ENCODE measurements around the gene AHCYL2.

The AHCYL2 gene

DNA sequence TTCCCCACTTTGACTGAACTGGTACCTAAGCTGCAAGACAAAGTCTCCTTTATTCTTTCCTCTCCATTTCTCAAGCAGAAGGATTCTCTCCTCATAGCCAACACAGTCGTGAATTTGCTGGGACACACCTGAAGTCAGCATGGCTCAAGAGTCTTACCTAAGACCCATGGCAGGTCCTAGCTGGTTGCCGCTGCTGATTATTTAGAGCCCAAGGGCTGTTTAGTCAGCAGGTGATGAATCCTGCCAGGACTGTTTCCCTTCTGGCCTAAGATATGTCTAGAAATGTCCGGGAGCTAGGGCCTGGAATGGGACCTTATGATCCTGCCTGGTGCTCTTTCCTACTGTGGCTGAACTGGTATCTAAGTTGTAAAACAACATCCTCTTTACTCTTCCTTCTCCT, 82.8 kb downstream of the AHCYL2 start:
- Mint-ChIP-seq H3K9me3 (peaks cover 5% of the 10 kb centered on the region), H3K27ac (no peak overlapping the region), H3K4me1 (peaks cover 4% of the 10 kb centered on the region), H3K36me3 (peaks cover 35% of the 10 kb centered on the region), H3K4me3 (no peak overlapping the region), H3K27me3 (no peaks in the 10 kb centered on the region)
- ATAC-seq (ENCODE audit: low read depth) (no peak), DNase-seq (ENCODE audit: low spot score in 2 of 2) (no peak)

DNA sequence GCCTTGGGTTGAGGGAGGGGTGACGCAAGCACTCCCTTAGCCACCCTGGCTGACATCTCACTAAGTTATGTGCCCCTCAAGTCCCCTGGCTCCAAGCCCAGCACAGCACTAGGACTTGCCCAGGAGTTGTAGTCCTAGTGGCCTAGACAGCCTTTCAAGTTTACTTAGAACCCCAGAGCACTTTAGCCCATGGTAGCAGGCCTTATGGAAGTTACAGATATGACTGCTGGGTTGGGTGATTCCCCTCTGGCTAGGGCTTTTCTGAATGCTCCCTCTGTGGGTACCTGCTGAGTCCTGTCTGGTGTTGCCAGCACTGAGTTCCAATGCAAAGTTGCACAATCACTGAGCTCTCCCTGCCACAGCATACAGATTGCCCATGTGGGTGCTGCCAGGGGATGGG, 83.2 kb downstream of the AHCYL2 start:
- DNase-seq (ENCODE audit: low spot score in 2 of 2) (no peak), ATAC-seq (ENCODE audit: low read depth) (no peak)
- Mint-ChIP-seq H3K4me3 (no peak overlapping the region), H3K9me3 (peaks cover 5% of the 10 kb centered on the region), H3K27me3 (no peaks in the 10 kb centered on the region), H3K36me3 (peaks cover 35% of the 10 kb centered on the region), H3K4me1 (peaks cover 4% of the 10 kb centered on the region), H3K27ac (no peak overlapping the region)

DNA sequence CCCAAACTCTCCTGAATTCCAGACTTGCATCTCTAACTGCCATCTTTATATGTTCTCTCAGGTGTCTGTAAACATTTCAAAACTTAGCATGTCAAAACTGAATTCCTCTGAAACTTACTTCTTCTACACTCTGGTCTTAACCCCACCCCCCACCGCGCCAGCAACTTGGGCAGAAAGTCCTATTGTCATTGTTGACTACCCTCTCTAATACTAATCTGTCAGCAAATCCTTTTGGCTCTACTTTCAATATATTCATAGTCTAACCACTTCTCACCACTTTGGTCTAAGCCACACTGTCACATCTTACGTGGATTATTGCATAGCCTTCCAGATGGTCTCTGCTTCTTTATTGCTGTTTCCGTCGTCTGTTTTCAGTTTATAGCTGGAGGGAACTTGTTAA, 86.6 kb downstream of the AHCYL2 start:
- H3K27me3 Mint-ChIP-seq, result no peaks in the 10 kb centered on the region
- no peak overlapping the region for H3K27ac Mint-ChIP-seq
- ATAC-seq (ENCODE audit: low read depth) (no peak), DNase-seq (ENCODE audit: low spot score in 2 of 2) (no peak)
- H3K36me3 Mint-ChIP-seq, result peaks cover 22% of the 10 kb centered on the region
- no peaks in the 10 kb centered on the region for H3K9me3 Mint-ChIP-seq
- H3K4me3 Mint-ChIP-seq, result no peak overlapping the region
- H3K4me1 Mint-ChIP-seq, result no peaks in the 10 kb centered on the region

DNA sequence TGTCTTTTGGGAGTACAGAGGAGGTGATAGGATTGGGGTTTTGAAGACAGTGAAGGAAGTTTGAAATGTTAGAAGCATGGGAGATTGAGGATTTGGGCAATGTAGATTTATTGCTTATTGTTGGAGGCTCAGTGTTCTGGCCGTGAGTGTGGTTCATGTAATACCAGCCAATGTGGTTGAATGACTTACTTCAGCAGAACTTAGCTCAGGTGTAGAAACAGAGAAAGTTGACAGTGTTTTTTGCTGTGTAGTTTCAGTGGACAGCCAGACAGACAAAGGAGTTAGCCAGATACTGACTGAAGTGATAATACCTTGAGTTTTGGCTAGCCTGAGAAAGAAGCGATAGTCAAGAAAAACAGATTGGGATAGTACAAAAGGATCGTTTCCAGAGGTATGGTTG, 88.5 kb downstream of the AHCYL2 start:
- Mint-ChIP-seq H3K4me3 (no peak overlapping the region), H3K27me3 (no peaks in the 10 kb centered on the region), H3K36me3 (peaks cover 22% of the 10 kb centered on the region), H3K4me1 (no peaks in the 10 kb centered on the region), H3K9me3 (no peaks in the 10 kb centered on the region), H3K27ac (no peak overlapping the region)
- DNase-seq (ENCODE audit: low spot score in 2 of 2), result no peak
- no peak for ATAC-seq (ENCODE audit: low read depth)

DNA sequence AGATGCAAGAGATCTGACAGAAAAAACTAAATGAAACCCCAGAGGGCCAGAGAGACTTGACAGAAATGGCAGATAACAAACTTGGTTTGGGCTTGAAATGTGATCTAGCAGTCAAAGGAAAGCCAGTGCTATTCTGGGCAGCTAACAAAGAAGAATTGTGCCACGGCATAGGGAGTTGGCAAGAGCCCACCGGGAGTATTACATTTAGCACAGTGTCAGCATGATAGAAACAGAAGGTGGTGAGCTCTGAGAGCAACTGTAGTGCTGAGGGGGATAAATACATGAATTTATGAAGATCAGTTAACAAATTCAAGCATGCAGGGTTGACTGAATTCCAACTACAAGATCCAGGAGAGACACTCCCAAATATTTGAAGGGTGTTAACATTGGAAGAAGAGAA, 91.1 kb downstream of the AHCYL2 start:
- no peak overlapping the region for H3K27ac Mint-ChIP-seq
- H3K4me3 Mint-ChIP-seq, result no peak overlapping the region
- H3K9me3 Mint-ChIP-seq, result no peaks in the 10 kb centered on the region
- H3K4me1 Mint-ChIP-seq, result peaks cover 3% of the 10 kb centered on the region
- no peaks in the 10 kb centered on the region for H3K27me3 Mint-ChIP-seq
- H3K36me3 Mint-ChIP-seq, result peaks cover 12% of the 10 kb centered on the region
- no peak for DNase-seq (ENCODE audit: low spot score in 2 of 2)
- ATAC-seq (ENCODE audit: low read depth), result no peak

DNA sequence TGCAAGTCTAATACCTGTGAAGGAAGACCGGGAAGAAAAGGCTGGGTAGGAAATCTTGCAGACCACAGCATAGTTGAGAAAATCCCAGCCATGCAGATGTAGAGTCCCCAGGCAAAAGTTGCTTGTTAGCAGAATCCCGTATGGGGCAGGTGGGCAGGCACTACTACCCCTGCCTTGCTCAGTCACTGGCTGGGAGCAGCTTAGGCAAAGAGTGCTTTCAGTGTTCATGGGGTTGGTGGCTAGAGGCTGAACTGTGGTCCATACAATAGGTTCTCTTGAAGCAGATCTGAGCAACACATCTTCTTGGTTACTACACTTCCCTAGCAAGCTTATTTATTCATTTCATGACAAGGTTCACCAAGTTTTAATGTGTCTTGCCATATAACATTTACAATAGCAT, 92.6 kb downstream of the AHCYL2 start:
- no peak overlapping the region for H3K27ac Mint-ChIP-seq
- H3K4me3 Mint-ChIP-seq, result no peak overlapping the region
- no peak for ATAC-seq (ENCODE audit: low read depth)
- no peak for DNase-seq (ENCODE audit: low spot score in 2 of 2)
- peaks cover 8% of the 10 kb centered on the region for H3K36me3 Mint-ChIP-seq
- no peaks in the 10 kb centered on the region for H3K9me3 Mint-ChIP-seq
- peaks cover 5% of the 10 kb centered on the region for H3K4me1 Mint-ChIP-seq
- H3K27me3 Mint-ChIP-seq, result no peaks in the 10 kb centered on the region

DNA sequence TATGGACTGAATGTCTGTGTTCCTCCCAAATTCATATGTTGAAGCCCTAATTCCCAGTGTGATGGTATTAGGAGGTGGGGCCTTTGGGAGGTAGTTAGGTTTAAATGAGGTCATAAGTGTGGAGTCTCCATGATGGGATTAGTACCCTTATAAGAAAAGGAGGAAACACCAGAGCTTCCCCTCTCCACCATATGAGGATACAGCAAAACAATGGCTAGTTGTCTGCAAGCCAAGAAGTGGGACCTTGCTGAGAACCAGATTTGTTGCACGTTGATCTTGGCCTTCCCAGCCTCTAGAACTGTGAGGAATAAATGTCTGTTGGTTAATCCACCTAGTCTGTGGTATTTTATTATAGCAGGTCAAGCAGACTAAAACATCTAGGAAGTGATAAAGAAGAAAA, 102.2 kb downstream of the AHCYL2 start:
- H3K36me3 Mint-ChIP-seq, result peaks cover 24% of the 10 kb centered on the region
- H3K27ac Mint-ChIP-seq, result no peak overlapping the region
- peaks cover 2% of the 10 kb centered on the region for H3K4me1 Mint-ChIP-seq
- ATAC-seq (ENCODE audit: low read depth), result no peak
- H3K4me3 Mint-ChIP-seq, result no peak overlapping the region
- peaks cover 2% of the 10 kb centered on the region for H3K9me3 Mint-ChIP-seq
- no peaks in the 10 kb centered on the region for H3K27me3 Mint-ChIP-seq
- no peak for DNase-seq (ENCODE audit: low spot score in 2 of 2)

DNA sequence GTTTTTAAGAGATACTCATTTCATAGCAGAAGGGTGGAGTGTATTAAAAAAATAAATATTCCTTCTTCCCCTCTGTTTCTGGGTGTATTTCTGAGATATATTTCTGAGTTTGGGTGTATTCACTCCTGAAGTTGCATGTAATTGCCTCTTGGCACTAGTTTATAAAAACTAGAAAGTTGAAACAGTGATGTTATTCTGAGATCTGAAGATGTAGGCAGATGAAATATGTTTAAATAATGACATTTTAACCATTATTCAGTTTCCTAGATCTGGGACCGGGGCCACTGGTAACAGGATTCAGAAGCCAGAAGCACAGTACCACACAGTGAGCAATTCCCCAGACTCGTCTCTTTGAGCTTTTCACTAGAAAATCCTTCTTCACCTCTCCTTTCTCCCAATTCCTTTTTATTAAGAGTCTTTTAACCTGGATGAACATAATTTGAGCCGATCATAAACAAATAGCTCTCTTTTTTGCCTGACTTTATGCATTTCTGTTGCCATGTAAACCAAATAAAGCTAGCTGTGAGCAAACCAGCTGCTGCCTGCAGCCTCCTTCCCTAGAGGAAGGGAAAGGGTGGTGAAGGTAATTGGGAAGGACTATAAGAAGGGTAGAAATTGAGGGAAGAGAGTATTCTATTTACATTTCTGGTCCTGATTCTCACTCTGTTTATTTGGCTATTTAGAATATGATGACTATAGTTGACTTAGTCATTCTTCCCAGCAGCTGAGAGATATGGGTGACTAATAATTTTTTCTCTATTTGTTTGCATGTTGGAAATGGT, 107.6 kb downstream of the AHCYL2 start:
- no peak overlapping the region for H3K27ac Mint-ChIP-seq
- DNase-seq (ENCODE audit: low spot score in 2 of 2), result no peak
- no peak overlapping the region for H3K4me3 Mint-ChIP-seq
- peaks cover 4% of the 10 kb centered on the region for H3K36me3 Mint-ChIP-seq
- no peaks in the 10 kb centered on the region for H3K27me3 Mint-ChIP-seq
- H3K4me1 Mint-ChIP-seq, result no peaks in the 10 kb centered on the region
- no peaks in the 10 kb centered on the region for H3K9me3 Mint-ChIP-seq
- no peak for ATAC-seq (ENCODE audit: low read depth)

DNA sequence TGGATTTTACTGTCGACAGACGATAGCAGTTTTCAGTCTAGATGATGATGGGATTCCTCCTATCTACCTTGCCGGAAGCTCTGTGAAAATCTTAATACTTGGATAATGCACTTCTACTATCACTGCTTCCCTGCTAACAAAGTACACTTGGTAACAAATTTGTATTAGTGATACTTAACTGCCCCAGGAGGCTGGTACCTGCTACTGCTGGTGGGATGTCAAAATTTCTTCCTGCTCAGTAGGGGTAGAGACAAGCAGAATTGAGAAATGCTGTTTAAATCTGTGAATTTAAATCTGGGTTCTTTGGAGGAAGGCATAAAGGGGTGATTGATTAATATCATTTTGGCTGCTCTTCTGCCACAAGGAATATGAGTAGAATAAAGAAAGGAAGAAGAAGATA, 109.6 kb downstream of the AHCYL2 start:
- no peak for DNase-seq (ENCODE audit: low spot score in 2 of 2)
- H3K4me3 Mint-ChIP-seq, result no peak overlapping the region
- H3K9me3 Mint-ChIP-seq, result no peaks in the 10 kb centered on the region

DNA sequence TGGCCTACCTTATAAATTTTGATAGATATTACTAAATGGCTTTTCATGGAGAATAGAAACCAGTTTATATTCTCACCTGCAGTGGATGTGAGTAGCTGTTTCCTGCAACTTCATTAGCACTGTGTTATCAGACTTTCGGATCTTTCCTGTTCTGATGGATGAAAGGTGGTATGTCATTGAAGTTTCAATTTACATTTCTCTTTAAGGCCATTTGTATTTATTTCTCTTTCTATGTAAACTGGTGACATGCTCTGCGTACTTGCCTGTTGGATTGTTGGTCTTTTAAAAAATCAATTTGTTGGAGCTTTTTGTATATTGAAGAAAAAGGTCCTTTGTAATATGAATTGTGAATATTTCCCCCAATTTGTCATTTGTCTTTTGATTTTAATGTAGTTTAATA, 113.6 kb downstream of the AHCYL2 start:
- DNase-seq (ENCODE audit: low spot score in 2 of 2) (no peak), ATAC-seq (ENCODE audit: low read depth) (no peak)
- no peak overlapping the region for H3K27ac Mint-ChIP-seq
- H3K9me3 Mint-ChIP-seq, result no peaks in the 10 kb centered on the region
- no peak overlapping the region for H3K4me3 Mint-ChIP-seq
- H3K4me1 Mint-ChIP-seq, result no peaks in the 10 kb centered on the region
- H3K36me3 Mint-ChIP-seq, result peaks cover 6% of the 10 kb centered on the region
- H3K27me3 Mint-ChIP-seq, result no peaks in the 10 kb centered on the region

More for the DNA sequence above, 109.6 kb downstream of the AHCYL2 start:
- Mint-ChIP-seq H3K4me1 (no peaks in the 10 kb centered on the region), H3K27me3 (no peaks in the 10 kb centered on the region), H3K27ac (no peak overlapping the region), H3K36me3 (peaks cover 6% of the 10 kb centered on the region)
- ATAC-seq (ENCODE audit: low read depth), result no peak

DNA sequence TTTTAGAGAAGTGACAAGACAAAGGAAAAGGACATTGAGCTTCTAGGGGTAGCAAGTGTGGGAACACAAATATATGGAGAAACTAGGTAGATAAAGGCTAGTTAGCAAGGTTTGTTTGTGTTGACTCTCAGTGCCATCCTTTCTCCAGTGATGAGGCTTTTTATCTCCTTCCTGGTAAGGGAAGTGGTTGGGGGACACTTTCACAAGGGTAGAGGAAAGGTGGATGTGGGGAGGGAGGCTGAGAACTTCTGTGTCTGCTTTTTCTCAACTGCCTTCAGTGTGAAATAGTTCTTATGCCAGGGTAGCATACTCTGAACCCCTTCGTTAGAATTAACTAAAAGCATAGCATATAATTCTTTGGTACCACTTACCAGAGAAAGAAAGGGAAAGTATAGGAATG, 116.4 kb downstream of the AHCYL2 start:
- H3K27ac Mint-ChIP-seq, result peak overlapping the region; percentile 9
- peaks cover 7% of the 10 kb centered on the region for H3K36me3 Mint-ChIP-seq
- no peak overlapping the region for H3K4me3 Mint-ChIP-seq
- H3K27me3 Mint-ChIP-seq, result no peaks in the 10 kb centered on the region
- H3K4me1 Mint-ChIP-seq, result peaks cover 6% of the 10 kb centered on the region
- ATAC-seq (ENCODE audit: low read depth), result no peak
- H3K9me3 Mint-ChIP-seq, result no peaks in the 10 kb centered on the region
- DNase-seq (ENCODE audit: low spot score in 2 of 2), result no peak

DNA sequence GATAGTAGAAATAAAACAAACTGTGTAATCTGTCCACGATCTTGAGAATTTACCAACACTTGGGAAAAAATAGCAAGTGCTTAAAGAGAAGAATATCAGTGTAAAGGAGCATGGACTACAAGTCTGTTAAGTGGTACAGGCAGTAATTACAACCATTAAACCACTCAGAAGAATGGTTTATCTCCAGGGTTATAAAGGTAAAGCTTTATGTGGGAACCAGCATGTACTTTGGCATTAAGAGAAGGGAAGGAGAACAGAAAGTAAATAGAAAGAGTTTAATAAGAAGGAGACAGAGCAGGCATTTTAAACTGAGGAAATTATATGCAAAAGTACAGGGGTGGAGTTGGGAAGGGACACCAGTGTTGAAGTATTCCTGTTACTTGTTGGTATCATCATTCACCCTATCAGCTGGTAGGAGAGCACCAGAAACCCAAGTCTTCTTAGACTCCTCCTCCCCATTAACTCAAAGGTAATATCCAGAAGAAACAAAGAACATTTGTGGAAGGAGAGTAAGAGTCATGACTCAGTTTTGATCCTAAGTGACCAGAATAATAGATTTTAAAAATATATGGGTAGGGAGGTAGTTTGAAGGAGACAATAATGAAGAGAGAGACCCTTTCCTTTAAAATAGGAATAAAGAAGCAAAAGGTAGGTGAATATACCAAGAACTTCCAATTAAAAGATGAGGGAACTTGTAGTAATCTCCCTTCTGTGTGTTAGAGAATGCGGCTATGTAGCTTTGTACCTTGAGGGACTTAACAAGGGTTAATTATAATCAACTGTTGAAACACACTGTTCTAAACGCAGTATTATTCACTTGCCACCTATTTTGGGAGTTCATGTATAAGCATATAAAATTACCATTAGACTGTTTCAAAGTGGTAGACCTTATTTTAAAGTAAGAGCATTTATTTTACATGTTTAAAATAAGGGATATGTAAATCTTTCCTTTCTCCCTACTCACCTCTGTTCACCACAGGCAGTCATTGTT, 117.3 kb downstream of the AHCYL2 start:
- H3K4me3 Mint-ChIP-seq, result no peak overlapping the region
- H3K27ac Mint-ChIP-seq, result no peak overlapping the region
- peaks cover 5% of the 10 kb centered on the region for H3K36me3 Mint-ChIP-seq
- ATAC-seq (ENCODE audit: low read depth) (no peak), DNase-seq (ENCODE audit: low spot score in 2 of 2) (no peak)
- H3K4me1 Mint-ChIP-seq, result peaks cover 6% of the 10 kb centered on the region
- H3K27me3 Mint-ChIP-seq, result no peaks in the 10 kb centered on the region
- no peaks in the 10 kb centered on the region for H3K9me3 Mint-ChIP-seq

DNA sequence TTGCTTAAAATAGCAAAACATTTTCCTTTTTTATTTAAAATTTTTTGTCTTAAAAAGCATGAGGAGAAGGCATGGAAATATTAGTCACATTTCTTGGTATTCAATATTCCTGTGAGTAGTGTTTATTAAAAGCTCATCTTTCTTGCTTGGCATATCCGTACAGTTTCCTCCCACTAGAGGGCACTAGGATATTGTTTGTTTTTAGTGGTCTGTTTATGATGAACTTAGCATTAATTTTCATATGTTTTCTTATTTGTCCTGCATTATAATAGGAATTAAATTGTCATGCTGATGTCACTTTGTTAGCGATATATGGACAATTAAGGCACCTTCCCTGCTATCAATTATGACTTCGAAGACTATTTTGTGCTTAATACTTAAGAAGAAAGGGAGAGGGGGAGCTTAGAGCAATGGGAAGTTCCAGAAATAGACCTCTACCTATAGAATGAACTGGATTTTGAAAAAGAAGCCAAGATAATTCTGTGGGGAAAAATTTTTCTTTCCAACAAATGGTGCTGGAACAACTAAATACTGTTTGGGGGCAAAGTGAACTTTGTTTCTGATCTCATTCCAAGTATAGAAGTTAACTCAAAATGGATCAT, 118.4 kb downstream of the AHCYL2 start:
- ATAC-seq (ENCODE audit: low read depth), result peak; percentile 62
- Mint-ChIP-seq H3K27me3 (no peaks in the 10 kb centered on the region), H3K4me3 (no peak overlapping the region)

DNA sequence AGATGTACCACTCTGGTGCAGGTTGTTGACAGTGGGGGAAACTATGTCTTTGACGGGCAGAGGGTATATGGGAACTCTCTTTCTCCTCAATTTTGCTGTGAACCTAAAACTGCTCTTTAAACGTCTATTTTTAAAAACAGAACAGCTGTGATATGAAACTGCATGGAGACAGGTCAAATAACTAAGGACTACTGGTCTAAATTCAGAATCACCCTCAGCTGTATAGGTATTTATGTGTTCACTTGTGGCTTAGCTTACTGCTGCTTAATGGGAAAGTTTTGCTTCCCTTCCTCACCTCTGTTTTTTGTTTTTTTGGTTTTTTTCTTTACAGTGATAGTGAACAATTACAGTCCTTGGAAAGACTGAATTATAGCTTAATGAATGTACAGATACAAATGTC, 122.5 kb downstream of the AHCYL2 start:
- Mint-ChIP-seq H3K27me3 (no peaks in the 10 kb centered on the region), H3K4me1 (peaks cover 6% of the 10 kb centered on the region), H3K9me3 (no peaks in the 10 kb centered on the region), H3K36me3 (peaks cover 3% of the 10 kb centered on the region), H3K27ac (no peak overlapping the region), H3K4me3 (no peak overlapping the region)
- no peak for DNase-seq (ENCODE audit: low spot score in 2 of 2)
- no peak for ATAC-seq (ENCODE audit: low read depth)

More for the DNA sequence above, 118.4 kb downstream of the AHCYL2 start:
- no peaks in the 10 kb centered on the region for H3K9me3 Mint-ChIP-seq
- peaks cover 6% of the 10 kb centered on the region for H3K4me1 Mint-ChIP-seq
- H3K27ac Mint-ChIP-seq, result no peak overlapping the region
- peaks cover 5% of the 10 kb centered on the region for H3K36me3 Mint-ChIP-seq
- DNase-seq (ENCODE audit: low spot score in 2 of 2), result peak in 1 of 2 donors; percentile 40

Data from memory B cell (primary cell).